Activated T-cell treated with anti-CD3 and anti-CD28 coated beads for 1 hour (primary cell): ENCODE data around the gene PSME2.

ENCODE experiments used
- DNase-seq: peaks from one replicate; pipeline ENCODE4 v3.0.0-alpha.2; 2020; ENCODE audit warnings: low read depth

PSME2 gene

GRCh38 chr14:24146453-24146977 is at the start of gene PSME2:
Gene PSME2 (minus strand): TSS chr14:24146610. CDS start chr14:24146581, 29 bp downstream.
- peak; percentile 66 for DNase-seq

- peak; percentile 80 for DNase-seq
These were observed 49.0 kb upstream of the PSME2 start, which contains the start of gene TM9SF1 for GRCh38 chr14:24195186-24196070. Gene TM9SF1 (minus strand): TSS chr14:24195441. CDS start chr14:24195019, 422 bp downstream.

GRCh38 chr14:24194873-24195185 is 48.4 kb upstream of the PSME2 start:
- DNase-seq, result no peak

- DNase-seq, result no peak
These were observed 47.9 kb upstream of the PSME2 start for GRCh38 chr14:24194186-24194872.

GRCh38 chr14:24192933-24193332 is 46.5 kb upstream of the PSME2 start:
- no peak for DNase-seq

GRCh38 chr14:24190416-24190815 is 44.0 kb upstream of the PSME2 start:
- DNase-seq, result no peak

- no peak for DNase-seq
These were observed 43.0 kb upstream of the PSME2 start for GRCh38 chr14:24189460-24189859.

- DNase-seq, result no peak
These were observed 42.6 kb upstream of the PSME2 start for GRCh38 chr14:24189059-24189375.

- DNase-seq, result peak; percentile 90
These were observed 42.0 kb upstream of the PSME2 start, which contains the start of gene IPO4 for GRCh38 chr14:24188251-24189058. Gene IPO4 (minus strand): TSS chr14:24188816. CDS start chr14:24188787, 29 bp downstream.

- DNase-seq, result no peak
These were observed 41.1 kb upstream of the PSME2 start for GRCh38 chr14:24187539-24187915.

- no peak for DNase-seq
These were observed 40.6 kb upstream of the PSME2 start for GRCh38 chr14:24186831-24187538.

- no peak for DNase-seq
These were observed 39.3 kb upstream of the PSME2 start for GRCh38 chr14:24185741-24186140.

GRCh38 chr14:24185026-24185425 is 38.6 kb upstream of the PSME2 start:
- no peak for DNase-seq

GRCh38 chr14:24184104-24184970 is 37.9 kb upstream of the PSME2 start:
- no peak for DNase-seq

GRCh38 chr14:24183014-24183481 is 36.6 kb upstream of the PSME2 start:
- no peak for DNase-seq

- no peak for DNase-seq
These were observed 35.9 kb upstream of the PSME2 start for GRCh38 chr14:24182110-24182882.

GRCh38 chr14:24181371-24182077 is 35.1 kb upstream of the PSME2 start:
- no peak for DNase-seq

- no peak for DNase-seq
These were observed 33.8 kb upstream of the PSME2 start for GRCh38 chr14:24179961-24180796.
